A673 (cell line): ENCODE measurements around the gene CCNB3. TPM values are rescaled to one million over a fixed set of nuclear protein-coding genes. Genes with fewer than 3 reads are reported as not detected.

Experiments
- Bru-seq: library from RNA; stranded (reverse); fragments of 400-500 nt; gene quantifications from one replicate; lab custom pipeline; 2021; lab: Mats Ljungman, UMichigan
- BruChase-seq, 2 experiments: library from RNA; stranded (reverse); fragments of 400-500 nt; gene quantifications; one replicate each; lab custom pipeline; 2021; lab: Mats Ljungman, UMichigan
- BruUV-seq: library from RNA; stranded (reverse); fragments of 400-500 nt; replicated peaks from 2 replicates; lab custom pipeline; 2021; lab: Mats Ljungman, UMichigan
- CTCF ChIA-PET: fragments of 300-600 bp; sonication (Branson Sonifier 250); formaldehyde crosslinking; loops from one replicate; lab custom pipeline; 2022; ENCODE audit warnings: antibody characterized with exemption; lab: Charles Lee
- POLR2A ChIA-PET: fragments of 300-600 bp; sonication (Branson Sonifier 250); formaldehyde crosslinking; loops from one replicate; lab custom pipeline; 2022; ENCODE audit warnings: antibody characterized with exemption; ENCODE audit not compliant: low non-redundant PET; lab: Charles Lee
- DNase-seq: peaks from one replicate; pipeline ENCODE4 v3.0.0-alpha.2; 2015; ENCODE audit warnings: low spot score
- H3K27ac ChIP-seq: fragments of 200-600 bp; sonication (generic); 2 replicates; pipeline ENCODE4 v1.5.1; 2016; ENCODE audit warnings: mixed run types, low read depth, mild to moderate bottlenecking, mixed read lengths, antibody characterized with exemption, low read length; ENCODE audit not compliant: poor library complexity, severe bottlenecking
- H3K27me3 ChIP-seq: fragments of 200-600 bp; sonication (generic); replicated peaks from 2 replicates; pipeline ENCODE4 v1.6.1; 2017; ENCODE audit warnings: mixed run types, low read depth, mild to moderate bottlenecking, mixed read lengths, antibody characterized with exemption, low read length; ENCODE audit not compliant: insufficient read depth, poor library complexity
- H3K36me3 ChIP-seq: fragments of 200-600 bp; sonication (generic); 2 replicates; pipeline ENCODE4 v1.6.1; 2016; ENCODE audit warnings: mixed run types, mild to moderate bottlenecking, mixed read lengths, antibody characterized with exemption, low read length; ENCODE audit not compliant: insufficient read depth, poor library complexity, severe bottlenecking
- H3K4me1 ChIP-seq: fragments of 200-600 bp; sonication (generic); 2 replicates; pipeline ENCODE4 v1.6.1; 2017; ENCODE audit warnings: mixed run types, mild to moderate bottlenecking, mixed read lengths, antibody characterized with exemption, low read length; ENCODE audit not compliant: insufficient read depth, poor library complexity, severe bottlenecking
- H3K4me3 ChIP-seq: fragments of 200-600 bp; sonication (generic); 2 replicates; pipeline ENCODE4 v1.5.1; 2016; ENCODE audit warnings: low read depth, mixed run types, mild to moderate bottlenecking, mixed read lengths, low read length; ENCODE audit not compliant: poor library complexity, severe bottlenecking
- H3K9me3 ChIP-seq: fragments of 200-600 bp; sonication (generic); 2 replicates; pipeline ENCODE4 v1.6.1; 2016; ENCODE audit warnings: mixed run types, low read depth, mild to moderate bottlenecking, mixed read lengths, antibody characterized with exemption, low read length; ENCODE audit not compliant: poor library complexity, severe bottlenecking
- CTCF ChIP-seq: fragments of 300-800, 200-600 bp; sonication (generic); conservative IDR thresholded peaks from 2 replicates; pipeline ENCODE4 v1.5.1; 2017; ENCODE audit warnings: low read depth, mild to moderate bottlenecking, antibody characterized with exemption, low read length, moderate library complexity, mixed read lengths
- EZH2 ChIP-seq: fragments of 200-600 bp; sonication (generic); IDR thresholded peaks from 2 replicates; pipeline ENCODE4 v1.6.1; 2017; ENCODE audit warnings: borderline replicate concordance, low read depth, mild to moderate bottlenecking, mixed read lengths, antibody characterized with exemption, low read length; ENCODE audit not compliant: poor library complexity, severe bottlenecking
- intact Hi-C: fragments of 100-400 bp; cut with micrococcal nuclease; formaldehyde crosslinking; loops from one replicate; pipeline ENCODE4 v1.10.0; 2022; ENCODE audit not compliant: unreplicated experiment
- long read RNA-seq: library from polyadenylated mRNA; stranded (forward); transcript quantifications from one replicate; pipeline ENCODE4 v2.0.0, GENCODE V29; 2022
- total RNA-seq: library from RNA; stranded (reverse); gene quantifications from 2 replicates; pipeline ENCODE4 v1.2.3, GENCODE V29; 2021

The CCNB3 gene
- total RNA-seq (2.0 and 2.6 TPM in 2 replicates), Bru-seq, nascent RNA (percentile 23 among the genes with signal in this experiment), BruChase-seq, experiment 1, labeled RNA remaining after a 2-hour chase (percentile 23 among the genes with signal in this experiment), BruChase-seq, experiment 2, labeled RNA remaining after a 6-hour chase (percentile 22 among the genes with signal in this experiment)
- long read RNA-seq = 0 reads

- TF ChIP-seq EZH2 (no peak), CTCF (peak; percentile 72)
- peak; percentile 82 for DNase-seq
- peak within 1 kb of the TSS; percentile 30 for H3K4me3 ChIP-seq
- peaks cover 4% of the 10 kb centered on the region for H3K4me1 ChIP-seq
- no peaks in the 10 kb centered on the region for H3K27me3 ChIP-seq
- no peaks in the 10 kb centered on the region for H3K9me3 ChIP-seq
- intact Hi-C loops = loop anchor here (5.0 kb wide), 1 partner anchor 287 kb away; no protein-coding TSS in a partner anchor
- no peaks in the 10 kb centered on the region for H3K36me3 ChIP-seq
- CTCF ChIA-PET = interaction anchor here (0.7 to 0.9 kb wide), 4 partner anchors 85 to 350 kb away, joined by 3 to 4 read pairs (median 3); no protein-coding TSS in a partner anchor
- no TSS peak for BruUV-seq
- POLR2A ChIA-PET = no interaction called here
- peak within 1 kb of the TSS; percentile 75 for H3K27ac ChIP-seq
These were observed at the start of gene CCNB3 for GRCh38 chrX:50204364-50204899. Gene CCNB3, plus strand, starts transcription at chrX:50204765. Its CDS starts 80,399 bp downstream, at chrX:50285164.

- BruUV-seq = no TSS peak
- intact Hi-C loops = no loop called here
- no peak overlapping the region for H3K4me3 ChIP-seq
- ChIA-PET CTCF (no interaction called here), POLR2A (no interaction called here)
- TF ChIP-seq EZH2 (no peak), CTCF (no peak)
- no peak overlapping the region for H3K27ac ChIP-seq
- peak; percentile 33 for DNase-seq
- H3K4me1 ChIP-seq = no peaks in the 10 kb centered on the region
- H3K27me3 ChIP-seq = no peaks in the 10 kb centered on the region
- no peaks in the 10 kb centered on the region for H3K36me3 ChIP-seq
- H3K9me3 ChIP-seq = no peaks in the 10 kb centered on the region
These were observed 46.9 kb upstream of the CCNB3 start for GRCh38 chrX:50157545-50158135.

- CTCF ChIA-PET = no interaction called here
- Histone ChIP-seq H3K36me3 (no peaks in the 10 kb centered on the region), H3K9me3 (no peaks in the 10 kb centered on the region), H3K27ac (no peak overlapping the region), H3K27me3 (no peaks in the 10 kb centered on the region), H3K4me1 (no peaks in the 10 kb centered on the region), H3K4me3 (no peak overlapping the region)
- intact Hi-C loops = no loop called here
- DNase-seq = no peak
- POLR2A ChIA-PET = no interaction called here
- BruUV-seq = no TSS peak
- TF ChIP-seq EZH2 (no peak), CTCF (no peak)
These were observed 46.0 kb upstream of the CCNB3 start for GRCh38 chrX:50158593-50158992.
